Loucy (cell line): ENCODE measurements around the gene TASOR.

Experiments
- H2AFZ ChIP-seq: fragments of 200-600 bp; sonication (generic); 2 replicates; pipeline ENCODE4 v1.6.0; 2016; ENCODE audit warnings: antibody characterized with exemption, mild to moderate bottlenecking, low read length, moderate library complexity
- H3F3A ChIP-seq: fragments of 200-600 bp; 2 replicates; pipeline ENCODE4 v1.6.0; 2016; ENCODE audit warnings: antibody characterized with exemption, low read depth, mild to moderate bottlenecking
- H3K27me3 ChIP-seq: fragments of 200-600 bp; sonication (generic); 2 replicates; pipeline ENCODE4 v1.6.1; 2014; ENCODE audit warnings: low read length, mild to moderate bottlenecking; ENCODE audit not compliant: insufficient read depth, poor library complexity, severe bottlenecking
- H3K36me3 ChIP-seq: fragments of 200-600 bp; sonication (generic); 2 replicates; pipeline ENCODE4 v1.6.1; 2016; ENCODE audit warnings: low read length; ENCODE audit not compliant: insufficient read depth
- H3K4me1 ChIP-seq: fragments of 200-600 bp; sonication (generic); 2 replicates; pipeline ENCODE4 v1.5.1; 2014; ENCODE audit warnings: low read length, mild to moderate bottlenecking; ENCODE audit not compliant: insufficient read depth, poor library complexity, severe bottlenecking
- H3K4me2 ChIP-seq: fragments of 200-600 bp; sonication (generic); 2 replicates; pipeline ENCODE4 v1.6.0; 2014; ENCODE audit warnings: antibody characterized with exemption, low read length, low read depth, mild to moderate bottlenecking; ENCODE audit not compliant: poor library complexity, severe bottlenecking
- H3K4me3 ChIP-seq: fragments of 200-600 bp; sonication (generic); 2 replicates; pipeline ENCODE4 v1.5.1; 2014; ENCODE audit warnings: low read length, mild to moderate bottlenecking, mixed read lengths; ENCODE audit not compliant: poor library complexity, severe bottlenecking
- H3K79me2 ChIP-seq: fragments of 200-600 bp; sonication (generic); 2 replicates; pipeline ENCODE4 v1.6.1; 2014; ENCODE audit warnings: low read length; ENCODE audit not compliant: insufficient read depth
- H3K9ac ChIP-seq: fragments of 200-600 bp; sonication (generic); 2 replicates; pipeline ENCODE4 v1.6.0; 2014; ENCODE audit warnings: mild to moderate bottlenecking, low read depth, low read length, moderate library complexity; ENCODE audit not compliant: poor library complexity, severe bottlenecking
- H3K9me2 ChIP-seq: fragments of 200-600 bp; sonication (generic); replicated peaks from 2 replicates; pipeline ENCODE4 v1.6.1; 2016; ENCODE audit warnings: low read depth, low read length, mixed read lengths
- H3K9me3 ChIP-seq: fragments of 200-600 bp; sonication (generic); 2 replicates; pipeline ENCODE4 v1.6.1; 2014; ENCODE audit warnings: mild to moderate bottlenecking, antibody characterized with exemption, low read length, low read depth; ENCODE audit not compliant: insufficient read depth
- H4K20me1 ChIP-seq: fragments of 200-600 bp; sonication (generic); 2 replicates; pipeline ENCODE4 v1.6.0; 2014; ENCODE audit warnings: antibody characterized with exemption, low read length, mild to moderate bottlenecking; ENCODE audit not compliant: insufficient read depth, poor library complexity, severe bottlenecking
- CTCF ChIP-seq: fragments of 200-600 bp; sonication (generic); conservative IDR thresholded peaks from 2 replicates; pipeline ENCODE4 v1.5.1; 2014; ENCODE audit warnings: mild to moderate bottlenecking, antibody characterized with exemption, low read length
- EZH2phosphoT487 ChIP-seq: fragments of 200-600 bp; IDR thresholded peaks from 2 replicates; pipeline ENCODE4 v1.6.1; 2018; ENCODE audit warnings: antibody characterized with exemption, mild to moderate bottlenecking, moderate library complexity, borderline replicate concordance

The TASOR gene

GRCh38 chr3:56667973-56668579 is 15.0 kb downstream of the TASOR start:
- Histone ChIP-seq H4K20me1 (no peaks in the 10 kb centered on the region), H3K9me3 (no peaks in the 10 kb centered on the region), H3K9me2 (no peaks in the 10 kb centered on the region), H3K27me3 (no peaks in the 10 kb centered on the region), H2AFZ (no peak overlapping the region), H3K4me1 (peaks cover 5% of the 10 kb centered on the region), H3K4me3 (no peak overlapping the region), H3K9ac (no peak overlapping the region), H3K79me2 (no peaks in the 10 kb centered on the region), H3F3A (0 out of 2 replicates have a peak, but pooled peaks cover 4% of the 10 kb centered on the region), H3K36me3 (peaks cover 27% of the 10 kb centered on the region), H3K4me2 (no peak overlapping the region)
- TF ChIP-seq CTCF = no peak
- TF ChIP-seq EZH2phosphoT487 = no peak

- Histone ChIP-seq H3K4me3 (no peak overlapping the region), H3F3A (no peaks in the 10 kb centered on the region), H3K9me3 (no peaks in the 10 kb centered on the region), H2AFZ (no peak overlapping the region), H3K9me2 (no peaks in the 10 kb centered on the region), H3K9ac (no peak overlapping the region), H3K36me3 (peaks cover 48% of the 10 kb centered on the region), H3K27me3 (no peaks in the 10 kb centered on the region), H3K79me2 (no peaks in the 10 kb centered on the region), H4K20me1 (no peaks in the 10 kb centered on the region), H3K4me2 (no peak overlapping the region), H3K4me1 (peaks cover 5% of the 10 kb centered on the region)
- TF ChIP-seq EZH2phosphoT487 (no peak), CTCF (no peak)
Observed at GRCh38 chr3:56664823-56665222, 18.2 kb downstream of the TASOR start.

- Histone ChIP-seq H3K9me3 (peaks cover 3% of the 10 kb centered on the region; the same call in 1 of the 2 replicates), H3K36me3 (peaks cover 84% of the 10 kb centered on the region), H3K4me2 (no peak overlapping the region), H3K9ac (no peak overlapping the region), H3K79me2 (peaks cover 30% of the 10 kb centered on the region), H3K27me3 (no peaks in the 10 kb centered on the region), H3K9me2 (no peaks in the 10 kb centered on the region), H3F3A (peaks cover 3% of the 10 kb centered on the region; the same call in 1 of the 2 replicates), H3K4me3 (no peak overlapping the region), H4K20me1 (peaks cover 15% of the 10 kb centered on the region), H2AFZ (no peak overlapping the region), H3K4me1 (no peaks in the 10 kb centered on the region)
- TF ChIP-seq CTCF = no peak
- TF ChIP-seq EZH2phosphoT487 = no peak
Observed at GRCh38 chr3:56655709-56656108, 27.4 kb downstream of the TASOR start.
